ENCODE data around the gene MANBA.
"Not testable (repeated sequence)": the region's sequence is repeated elsewhere in the genome, so short reads cannot be mapped to it uniquely, and the experiment has no call there.

The MANBA gene

GRCh38 chr4:102754044-102754443 is 6.7 kb downstream of the MANBA start:
- H2AFZ ChIP-seq (ENCODE audit: low read depth, low read length, severe bottlenecking), result no peak overlapping the region
- H3F3A ChIP-seq (ENCODE audit: insufficient read depth), result no peaks in the 10 kb centered on the region
- no peaks in the 10 kb centered on the region for H3K36me3 ChIP-seq (ENCODE audit: low read length)
- no peak overlapping the region for H3K4me2 ChIP-seq (ENCODE audit: low read depth, low read length, poor library complexity, severe bottlenecking)
- H3K4me3 ChIP-seq (ENCODE audit: insufficient read depth, low read length, poor library complexity, severe bottlenecking), result no peak overlapping the region
- H3K9me2 ChIP-seq (replicated peaks; ENCODE audit: insufficient read depth, low read length), result no peaks in the 10 kb centered on the region
- no peaks in the 10 kb centered on the region for H3K27me3 ChIP-seq (ENCODE audit: low read length)
- H4K20me1 ChIP-seq (ENCODE audit: low read depth, low read length), result no peaks in the 10 kb centered on the region
- no peak for TF ChIP-seq CTCF (IDR thresholded peaks at IDR 0.05; ENCODE audit: insufficient read depth, low read length, poor library complexity, severe bottlenecking)
- TF ChIP-seq EZH2phosphoT487 (conservative IDR thresholded peaks at IDR 0.05; ENCODE audit: low read length), result no peak
- H3K9me3 ChIP-seq (ENCODE audit: insufficient read depth, low read length), result no peaks in the 10 kb centered on the region
- H3K27ac ChIP-seq (ENCODE audit: low read depth, low read length), result no peak overlapping the region
- H3K79me2 ChIP-seq (ENCODE audit: insufficient read depth, low read length), result peaks cover 24% of the 10 kb centered on the region; the same call in 1 of the 2 replicates
- H3K9ac ChIP-seq (ENCODE audit: low read length), result no peak overlapping the region

- no peaks in the 10 kb centered on the region for H3K9me2 ChIP-seq (replicated peaks; ENCODE audit: insufficient read depth, low read length)
- no peaks in the 10 kb centered on the region for H4K20me1 ChIP-seq (ENCODE audit: low read depth, low read length)
- H3K9me3 ChIP-seq (ENCODE audit: insufficient read depth, low read length), result no peaks in the 10 kb centered on the region
- H3K79me2 ChIP-seq (ENCODE audit: insufficient read depth, low read length), result peaks cover 7% of the 10 kb centered on the region; the same call in 1 of the 2 replicates
- H3K36me3 ChIP-seq (ENCODE audit: low read length), result no peaks in the 10 kb centered on the region
- H3K4me2 ChIP-seq (ENCODE audit: low read depth, low read length, poor library complexity, severe bottlenecking), result no peak overlapping the region
- H3K4me3 ChIP-seq (ENCODE audit: insufficient read depth, low read length, poor library complexity, severe bottlenecking), result no peak overlapping the region
- no peak overlapping the region for H2AFZ ChIP-seq (ENCODE audit: low read depth, low read length, severe bottlenecking)
- no peak for TF ChIP-seq EZH2phosphoT487 (conservative IDR thresholded peaks at IDR 0.05; ENCODE audit: low read length)
- TF ChIP-seq CTCF (IDR thresholded peaks at IDR 0.05; ENCODE audit: insufficient read depth, low read length, poor library complexity, severe bottlenecking), result no peak
- H3K9ac ChIP-seq (ENCODE audit: low read length), result no peak overlapping the region
- no peak overlapping the region for H3K27ac ChIP-seq (ENCODE audit: low read depth, low read length)
- H3F3A ChIP-seq (ENCODE audit: insufficient read depth), result no peaks in the 10 kb centered on the region
- H3K27me3 ChIP-seq (ENCODE audit: low read length), result no peaks in the 10 kb centered on the region
These were observed 8.8 kb downstream of the MANBA start for GRCh38 chr4:102751941-102752340.

- H2AFZ ChIP-seq (ENCODE audit: low read depth, low read length, severe bottlenecking); H3K9ac ChIP-seq (ENCODE audit: low read length); H3F3A ChIP-seq (ENCODE audit: insufficient read depth); H3K79me2 ChIP-seq (ENCODE audit: insufficient read depth, low read length); H3K4me2 ChIP-seq (ENCODE audit: low read depth, low read length, poor library complexity, severe bottlenecking); H3K9me2 ChIP-seq (replicated peaks; ENCODE audit: insufficient read depth, low read length); H3K27ac ChIP-seq (ENCODE audit: low read depth, low read length); H3K9me3 ChIP-seq (ENCODE audit: insufficient read depth, low read length); H3K4me3 ChIP-seq (ENCODE audit: insufficient read depth, low read length, poor library complexity, severe bottlenecking); H3K27me3 ChIP-seq (ENCODE audit: low read length); H3K36me3 ChIP-seq (ENCODE audit: low read length); H4K20me1 ChIP-seq (ENCODE audit: low read depth, low read length): not testable (repeated sequence)
These were observed 17.4 kb downstream of the MANBA start for GRCh38 chr4:102743352-102743751.

GRCh38 chr4:102738802-102739201 is 22.0 kb downstream of the MANBA start:
- not testable (repeated sequence) for H2AFZ ChIP-seq (ENCODE audit: low read depth, low read length, severe bottlenecking); H3K27me3 ChIP-seq (ENCODE audit: low read length); H3K9me2 ChIP-seq (replicated peaks; ENCODE audit: insufficient read depth, low read length); H3K9ac ChIP-seq (ENCODE audit: low read length); H3K4me2 ChIP-seq (ENCODE audit: low read depth, low read length, poor library complexity, severe bottlenecking); H3K79me2 ChIP-seq (ENCODE audit: insufficient read depth, low read length); H3F3A ChIP-seq (ENCODE audit: insufficient read depth); H3K36me3 ChIP-seq (ENCODE audit: low read length); H3K27ac ChIP-seq (ENCODE audit: low read depth, low read length); H4K20me1 ChIP-seq (ENCODE audit: low read depth, low read length); H3K9me3 ChIP-seq (ENCODE audit: insufficient read depth, low read length); H3K4me3 ChIP-seq (ENCODE audit: insufficient read depth, low read length, poor library complexity, severe bottlenecking)
